Right cardiac atrium (tissue), 5 donors: ENCODE results near the gene CASZ1. TPM values are rescaled to one million over a fixed set of nuclear protein-coding genes. Genes with fewer than 3 reads are reported as not detected.

Experiments
- ATAC-seq, 2 donors: fragments of 200-7000 bp; cut with Tn5 transposase; one replicate each; pipeline versions ENCODE4 v1.8.0 to v1.9.1; 2020; ENCODE audit warnings: moderate library complexity in 2 of 2, mild to moderate bottlenecking in 1 of 2
- DNase-seq, 3 donors: peaks; one replicate each; pipeline ENCODE4 v3.0.0-alpha.2; 2020
- H3K27ac ChIP-seq: one replicate; pipeline ENCODE4 v1.5.1; 2013; ENCODE audit warnings: mild to moderate bottlenecking, low read length, control low read depth, moderate library complexity
- H3K27me3 ChIP-seq: one replicate; pipeline ENCODE4 v1.6.1; 2013; ENCODE audit not compliant: control insufficient read depth, insufficient read depth
- H3K4me1 ChIP-seq: one replicate; pipeline ENCODE4 v1.6.1; 2013; ENCODE audit warnings: low read length; ENCODE audit not compliant: control insufficient read depth, insufficient read depth
- H3K4me3 ChIP-seq: one replicate; pipeline ENCODE4 v1.5.1; 2013; ENCODE audit warnings: low read length, control low read depth
- H3K9me3 ChIP-seq: one replicate; pipeline ENCODE4 v1.6.1; 2013; ENCODE audit warnings: low read length; ENCODE audit not compliant: control insufficient read depth
- WGBS: extraction: QIAGEN DNeasy Blood & Tissue Kit; methylation state at CpG from one replicate; pipeline ENCODE4 v1.1.7; 2013; 5-methylcytosine and 5-hydroxymethylcytosine counted together
- intact Hi-C, 4 donors: fragments of 100-400 bp; cut with DNase I; formaldehyde crosslinking; loops; one replicate each; pipeline versions ENCODE4 v1.11.0 to v1.14.0; 2022 to 2023
- polyA plus RNA-seq: library from polyadenylated mRNA; stranded (reverse); fragments of 200-250 nt; gene quantifications from one replicate; pipeline ENCODE4 v1.2.3, GENCODE V29; 2013
- total RNA-seq, 4 donors: library from RNA; stranded (reverse); fragmentation: NEBNext Ultra II Directional; extraction: Animal tissue kit (Norgen Biotek cat#: 25700); gene quantifications; one replicate each; pipeline ENCODE4 v1.2.1, GENCODE V29; 2021
- donor health status: healthy with polysubstance abuse.
- donor health status: DM: no; HTN: yes; CAD: no.
- donor health status: DM: no; HTN: no; CAD: no.
- donor health status: DM: no; HTN: yes; CAD: no; lungs with severe emphysema.
- donor health status: DM: yes; HTN: yes; CAD: no.

The CASZ1 gene
- total and polyA plus RNA-seq, 5 donors, result 24.2 to 98.9 (median 54.5) TPM

DNA sequence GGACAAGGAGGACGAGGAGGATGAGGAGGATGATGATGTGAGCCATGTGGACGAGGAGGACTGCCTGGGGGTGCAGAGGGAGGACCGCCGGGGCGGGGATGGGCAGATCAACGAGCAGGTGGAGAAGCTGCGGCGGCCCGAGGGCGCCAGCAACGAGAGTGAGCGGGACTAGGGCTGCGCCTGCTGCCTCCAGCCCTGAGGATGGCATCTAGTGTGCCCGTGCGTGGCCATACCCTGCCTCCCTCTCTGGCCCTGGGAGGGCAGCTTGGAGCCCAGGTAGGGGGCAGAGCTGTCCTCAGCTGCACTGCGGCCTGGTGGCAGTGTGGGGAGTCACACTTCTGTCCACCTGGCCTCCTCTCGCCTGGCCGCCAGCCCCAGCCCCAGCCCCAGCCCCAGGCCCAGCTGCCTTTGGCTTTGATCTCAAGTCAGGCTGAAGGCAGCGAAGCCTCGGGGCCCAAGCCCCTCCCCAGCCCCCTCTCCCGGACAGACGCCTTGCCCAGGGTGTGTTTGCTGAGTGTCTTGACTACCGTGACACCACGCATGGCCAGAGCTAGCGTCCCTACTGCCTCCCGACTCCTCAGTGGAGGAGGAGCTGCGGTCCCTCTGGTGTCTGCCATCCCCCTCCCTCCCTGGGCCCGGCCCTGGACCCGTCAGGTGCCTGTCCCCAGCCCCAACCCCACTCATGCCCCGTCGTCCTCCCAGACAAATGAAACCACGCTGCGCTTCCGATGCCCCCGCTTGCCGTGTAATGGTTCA is 166.5 kb downstream of the CASZ1 start:
- Histone ChIP-seq H3K27me3 (no peaks in the 10 kb centered on the region), H3K27ac (no peak overlapping the region), H3K4me3 (no peak overlapping the region), H3K4me1 (no peaks in the 10 kb centered on the region), H3K9me3 (no peaks in the 10 kb centered on the region)
- DNase-seq (peak in 1 of 3 donors; percentile 49), ATAC-seq (no peak)
- 93% methylated on average over 36 of the region's 36 CpGs for WGBS
- intact Hi-C loops, result no loop called here

GRCh38 chr1:10629091-10629815 is 167.2 kb downstream of the CASZ1 start:
- Histone ChIP-seq H3K27me3 (no peaks in the 10 kb centered on the region), H3K4me3 (no peak overlapping the region), H3K4me1 (no peaks in the 10 kb centered on the region), H3K27ac (no peak overlapping the region), H3K9me3 (no peaks in the 10 kb centered on the region)
- DNase-seq (peak in 2 of 3 donors; percentile 38 to 39), ATAC-seq (no peak)
- intact Hi-C loops, result no loop called here
- WGBS, result 90% methylated on average over 25 of the region's 25 CpGs

- no peaks in the 10 kb centered on the region for H3K27me3 ChIP-seq
- H3K4me3 ChIP-seq, result no peak overlapping the region
- ATAC-seq (peak; percentile 50 to 65), DNase-seq (peak; percentile 71 to 89 (median 89))
- no peaks in the 10 kb centered on the region for H3K9me3 ChIP-seq
- WGBS, result 44% methylated on average over 7 of the region's 7 CpGs
- no peak overlapping the region for H3K27ac ChIP-seq
- no peaks in the 10 kb centered on the region for H3K4me1 ChIP-seq
- intact Hi-C loops, result no loop called here
Observed at GRCh38 chr1:10628685-10629084, 167.8 kb downstream of the CASZ1 start.

GRCh38 chr1:10626791-10627410 is 169.5 kb downstream of the CASZ1 start:
- DNase-seq (no peak), ATAC-seq (no peak)
- WGBS, result 90% methylated on average over 22 of the region's 22 CpGs
- Histone ChIP-seq H3K27me3 (no peaks in the 10 kb centered on the region), H3K4me1 (no peaks in the 10 kb centered on the region), H3K4me3 (no peak overlapping the region), H3K27ac (no peak overlapping the region), H3K9me3 (no peaks in the 10 kb centered on the region)
- intact Hi-C loops, result no loop called here

GRCh38 chr1:10626131-10626731 is 170.2 kb downstream of the CASZ1 start:
- intact Hi-C loops, result no loop called here

GRCh38 chr1:10625554-10625953 is 170.9 kb downstream of the CASZ1 start:
- no peak overlapping the region for H3K27ac ChIP-seq
- no peak overlapping the region for H3K4me3 ChIP-seq
- ATAC-seq (no peak), DNase-seq (no peak)
- H3K27me3 ChIP-seq, result no peaks in the 10 kb centered on the region
- intact Hi-C loops, result no loop called here
- H3K9me3 ChIP-seq, result no peaks in the 10 kb centered on the region
- no peaks in the 10 kb centered on the region for H3K4me1 ChIP-seq
- WGBS, result 83% methylated on average over 10 of the region's 10 CpGs

More at GRCh38 chr1:10626131-10626731, 170.2 kb downstream of the CASZ1 start:
- ATAC-seq, result no peak
- no peak for DNase-seq
- Histone ChIP-seq H3K9me3 (no peaks in the 10 kb centered on the region), H3K27ac (no peak overlapping the region), H3K4me3 (no peak overlapping the region), H3K4me1 (no peaks in the 10 kb centered on the region), H3K27me3 (no peaks in the 10 kb centered on the region)
- 92% methylated on average over 13 of the region's 13 CpGs for WGBS

DNA sequence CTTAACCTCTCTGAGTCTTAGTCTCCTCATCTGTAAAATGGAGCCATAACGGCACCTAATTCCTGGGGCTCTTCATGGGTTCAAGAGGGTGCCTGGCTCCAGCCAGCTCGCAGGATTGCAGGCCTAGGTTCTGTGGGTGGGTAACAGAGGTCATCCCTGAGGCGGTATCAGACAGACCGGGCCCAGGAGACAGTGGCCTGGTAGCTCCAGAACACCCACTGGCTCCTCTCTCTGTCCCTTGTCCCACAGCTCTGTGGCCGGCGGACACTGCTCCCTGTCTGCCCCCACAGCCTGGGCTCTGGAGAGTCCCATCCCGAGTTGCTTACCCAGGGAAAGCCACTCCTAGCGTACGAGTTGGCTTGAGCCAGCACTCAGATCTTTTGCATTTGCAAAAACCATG is 171.4 kb downstream of the CASZ1 start:
- DNase-seq, result no peak
- H3K9me3 ChIP-seq, result no peaks in the 10 kb centered on the region
- intact Hi-C loops, result no loop called here
- WGBS, result 90% methylated on average over 9 of the region's 9 CpGs
- H3K4me1 ChIP-seq, result no peaks in the 10 kb centered on the region
- no peaks in the 10 kb centered on the region for H3K27me3 ChIP-seq
- ATAC-seq, result no peak
- no peak overlapping the region for H3K4me3 ChIP-seq
- H3K27ac ChIP-seq, result no peak overlapping the region

DNA sequence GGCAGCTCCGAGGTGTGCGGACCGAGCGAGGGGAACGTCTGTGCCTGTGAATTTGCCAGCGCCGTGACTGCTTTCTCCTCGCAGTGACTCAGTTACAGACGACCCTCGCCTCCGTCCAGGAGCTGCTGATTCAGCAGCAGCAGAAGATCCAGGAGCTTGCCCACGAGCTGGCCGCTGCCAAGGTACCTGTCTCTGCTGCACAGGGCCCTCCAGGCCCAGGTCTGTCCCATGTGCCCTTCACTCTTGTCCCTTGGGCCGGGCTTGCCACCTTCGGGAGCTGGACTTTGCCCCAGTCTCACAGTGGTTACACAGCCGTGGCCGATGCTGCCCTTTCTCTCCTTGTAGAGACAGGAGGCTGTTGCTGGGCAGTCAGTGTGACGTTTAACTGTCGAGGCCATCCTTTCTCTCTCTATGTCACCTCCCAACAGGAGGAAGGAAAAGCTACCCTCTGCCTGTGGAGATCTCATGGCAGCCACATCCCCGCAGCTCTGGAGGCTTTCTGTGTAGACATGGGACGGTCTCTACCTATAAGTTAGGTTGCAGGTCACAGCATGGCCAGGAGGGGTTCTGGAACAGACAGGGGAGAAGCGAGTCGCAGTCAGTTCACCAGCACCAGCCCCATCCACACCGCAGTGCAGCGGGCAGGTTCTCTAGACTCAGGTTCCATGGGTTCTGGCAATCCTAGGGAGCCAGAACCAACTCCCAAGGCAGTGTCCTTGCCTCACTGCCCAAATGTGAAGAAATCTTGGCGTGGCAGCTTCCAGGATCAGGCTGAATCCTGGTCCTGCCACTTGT is 172.0 kb downstream of the CASZ1 start:
- intact Hi-C loops, result no loop called here
- H3K4me3 ChIP-seq, result no peak overlapping the region
- no peaks in the 10 kb centered on the region for H3K27me3 ChIP-seq
- WGBS, result 94% methylated on average over 26 of the region's 26 CpGs
- H3K4me1 ChIP-seq, result no peaks in the 10 kb centered on the region
- DNase-seq (no peak), ATAC-seq (no peak)
- no peak overlapping the region for H3K27ac ChIP-seq
- H3K9me3 ChIP-seq, result no peaks in the 10 kb centered on the region

DNA sequence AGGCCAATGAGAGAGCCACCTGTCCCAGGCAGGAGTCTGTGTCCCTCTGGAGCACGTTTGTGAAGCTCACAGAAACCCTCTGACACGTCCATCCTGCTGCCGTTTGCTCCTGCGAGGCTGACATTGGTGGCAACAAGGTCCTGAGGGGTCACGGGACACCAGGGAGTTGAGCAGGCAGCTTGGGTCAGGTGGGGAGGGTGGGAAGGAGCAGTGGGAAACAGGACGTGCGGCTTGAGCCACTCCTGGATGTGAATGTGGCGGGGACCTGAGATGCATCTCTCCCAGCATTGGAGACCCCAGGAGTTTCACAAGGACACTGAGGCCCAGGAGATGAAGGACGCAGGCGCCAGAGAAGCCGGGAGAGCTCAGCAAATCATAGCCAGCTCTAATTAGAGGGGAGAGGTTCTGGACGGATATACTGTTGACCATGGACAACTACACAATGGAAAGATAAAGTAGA is 172.7 kb downstream of the CASZ1 start:
- no peak for ATAC-seq
- no peak overlapping the region for H3K27ac ChIP-seq
- intact Hi-C loops, result no loop called here

GRCh38 chr1:10622910-10623685 is 173.3 kb downstream of the CASZ1 start:
- ATAC-seq (no peak), DNase-seq (no peak)
- intact Hi-C loops, result no loop called here

More for the DNA sequence above, 172.7 kb downstream of the CASZ1 start:
- no peaks in the 10 kb centered on the region for H3K4me1 ChIP-seq
- 87% methylated on average over 12 of the region's 12 CpGs for WGBS
- no peaks in the 10 kb centered on the region for H3K27me3 ChIP-seq
- H3K9me3 ChIP-seq, result no peaks in the 10 kb centered on the region
- H3K4me3 ChIP-seq, result no peak overlapping the region
- no peak for DNase-seq

More at GRCh38 chr1:10622910-10623685, 173.3 kb downstream of the CASZ1 start:
- 91% methylated on average over 24 of the region's 24 CpGs for WGBS
- no peak overlapping the region for H3K27ac ChIP-seq
- H3K27me3 ChIP-seq, result no peaks in the 10 kb centered on the region
- no peak overlapping the region for H3K4me3 ChIP-seq
- H3K4me1 ChIP-seq, result no peaks in the 10 kb centered on the region
- no peaks in the 10 kb centered on the region for H3K9me3 ChIP-seq
